Ascending aorta (tissue), 2 donors: ENCODE data around the gene PRAME. TPM values are rescaled to one million over a fixed set of nuclear protein-coding genes. Genes with fewer than 3 reads are reported as not detected.
"Not testable (repeated sequence)": the region's sequence is repeated elsewhere in the genome, so short reads cannot be mapped to it uniquely, and the experiment has no call there.

Experiments used
- DNase-seq, 2 donors: peaks; one replicate each; pipeline ENCODE4 v3.0.0-alpha.2; 2019; ENCODE audit warnings: low spot score in 2 of 2
- H3K27ac ChIP-seq, 2 donors: fragments of 200-600 bp; sonication (generic); one replicate each; pipeline ENCODE4 v1.5.1; 2016 to 2017; ENCODE audit warnings: mild to moderate bottlenecking in 1 of 2
- H3K27me3 ChIP-seq: fragments of 200-600 bp; sonication (generic); one replicate; pipeline ENCODE4 v1.5.1; 2017
- H3K36me3 ChIP-seq, 2 donors: fragments of 200-600 bp; sonication (generic); one replicate each; pipeline ENCODE4 v1.5.1; 2016
- H3K4me1 ChIP-seq, 2 donors: fragments of 200-600 bp; sonication (generic); one replicate each; pipeline ENCODE4 v1.5.1; 2016 to 2017; ENCODE audit warnings: mild to moderate bottlenecking in 1 of 2
- H3K4me3 ChIP-seq, 2 donors: fragments of 200-600 bp; sonication (generic); one replicate each; pipeline ENCODE4 v1.5.1; 2016 to 2017; ENCODE audit warnings: mild to moderate bottlenecking in 1 of 2
- H3K9me3 ChIP-seq, 2 donors: fragments of 200-600 bp; sonication (generic); one replicate each; pipeline ENCODE4 v1.5.1; 2016
- intact Hi-C: fragments of 100-400 bp; cut with DNase I; formaldehyde crosslinking; loops from one replicate; pipeline ENCODE4 v1.15.1; 2023
- total RNA-seq: library from RNA; depleted of rRNA; stranded (reverse); fragments of >200 nt; gene quantifications from one replicate; pipeline ENCODE4 v1.1.0, GENCODE V29; 2016
- TF ChIP-seq, protein P1 (sequence below), 3 experiments: fragments of 200-600 bp in 2 of 3; fragments of 450-650 bp in 1 of 3; sonication (generic) in 2 of 3; IDR thresholded peaks; one replicate each; pipeline ENCODE4 v1.5.1; 2016 to 2019; ENCODE audit warnings: antibody characterized with exemption in 3 of 3, mild to moderate bottlenecking in 1 of 3, moderate library complexity in 1 of 3

PRAME gene
- total RNA-seq, 1 donor from 2014 or later: not detected

DNA sequence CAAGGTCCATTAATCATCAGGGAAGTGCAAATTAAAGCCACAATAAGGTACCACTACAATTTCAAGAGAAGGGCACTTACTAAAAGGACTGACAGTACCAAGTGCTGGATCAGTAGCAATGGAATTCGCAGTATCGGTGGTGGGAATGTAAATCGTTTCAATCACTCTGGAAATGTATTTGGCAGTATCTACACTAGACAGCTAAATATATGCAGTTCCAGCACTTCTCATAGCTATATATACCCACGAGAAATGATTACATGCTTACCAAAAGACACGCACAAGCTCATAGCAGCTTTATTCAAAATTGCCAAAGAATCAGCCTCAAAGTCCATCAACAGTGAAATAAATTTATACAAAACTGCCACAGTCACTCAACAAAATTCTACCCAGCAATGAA lies 46.1 kb downstream of the PRAME start:
- no peak overlapping the region for H3K27ac ChIP-seq
- TF ChIP-seq, protein P1, sequence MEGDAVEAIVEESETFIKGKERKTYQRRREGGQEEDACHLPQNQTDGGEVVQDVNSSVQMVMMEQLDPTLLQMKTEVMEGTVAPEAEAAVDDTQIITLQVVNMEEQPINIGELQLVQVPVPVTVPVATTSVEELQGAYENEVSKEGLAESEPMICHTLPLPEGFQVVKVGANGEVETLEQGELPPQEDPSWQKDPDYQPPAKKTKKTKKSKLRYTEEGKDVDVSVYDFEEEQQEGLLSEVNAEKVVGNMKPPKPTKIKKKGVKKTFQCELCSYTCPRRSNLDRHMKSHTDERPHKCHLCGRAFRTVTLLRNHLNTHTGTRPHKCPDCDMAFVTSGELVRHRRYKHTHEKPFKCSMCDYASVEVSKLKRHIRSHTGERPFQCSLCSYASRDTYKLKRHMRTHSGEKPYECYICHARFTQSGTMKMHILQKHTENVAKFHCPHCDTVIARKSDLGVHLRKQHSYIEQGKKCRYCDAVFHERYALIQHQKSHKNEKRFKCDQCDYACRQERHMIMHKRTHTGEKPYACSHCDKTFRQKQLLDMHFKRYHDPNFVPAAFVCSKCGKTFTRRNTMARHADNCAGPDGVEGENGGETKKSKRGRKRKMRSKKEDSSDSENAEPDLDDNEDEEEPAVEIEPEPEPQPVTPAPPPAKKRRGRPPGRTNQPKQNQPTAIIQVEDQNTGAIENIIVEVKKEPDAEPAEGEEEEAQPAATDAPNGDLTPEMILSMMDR (IDR thresholded peaks at IDR 0.05): no peak
- no peak for DNase-seq
- H3K4me3 ChIP-seq: no peak overlapping the region
- H3K9me3 ChIP-seq: peaks cover 5 to 9% of the 10 kb centered on the region in 2 donors
- no peaks in the 10 kb centered on the region for H3K4me1 ChIP-seq
- H3K36me3 ChIP-seq: no peaks in the 10 kb centered on the region
- no peaks in the 10 kb centered on the region for H3K27me3 ChIP-seq
- intact Hi-C loops: no loop called here

DNA sequence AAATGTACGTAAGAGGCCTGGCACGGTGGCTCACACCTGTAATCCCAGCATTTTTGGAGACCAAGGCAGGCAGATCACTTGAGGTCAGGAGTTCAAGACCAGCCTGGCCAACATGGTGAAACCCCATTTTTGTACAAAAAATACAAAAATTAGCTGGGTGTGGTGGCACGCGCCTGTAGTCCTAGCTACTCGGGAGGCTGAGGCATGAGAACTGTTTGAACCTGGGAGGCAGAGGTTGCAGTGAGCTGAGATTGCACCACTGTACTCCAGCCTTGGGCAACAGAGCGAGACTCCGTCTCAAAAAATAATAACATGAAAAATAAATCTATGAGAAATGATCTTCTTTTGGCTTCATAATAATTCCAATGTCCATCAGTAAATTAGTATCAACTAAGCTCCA lies 48.2 kb downstream of the PRAME start:
- H3K4me1 ChIP-seq, H3K4me3 ChIP-seq, DNase-seq, H3K36me3 ChIP-seq, H3K9me3 ChIP-seq, H3K27ac ChIP-seq, H3K27me3 ChIP-seq, intact Hi-C loops: not testable (repeated sequence)

DNA sequence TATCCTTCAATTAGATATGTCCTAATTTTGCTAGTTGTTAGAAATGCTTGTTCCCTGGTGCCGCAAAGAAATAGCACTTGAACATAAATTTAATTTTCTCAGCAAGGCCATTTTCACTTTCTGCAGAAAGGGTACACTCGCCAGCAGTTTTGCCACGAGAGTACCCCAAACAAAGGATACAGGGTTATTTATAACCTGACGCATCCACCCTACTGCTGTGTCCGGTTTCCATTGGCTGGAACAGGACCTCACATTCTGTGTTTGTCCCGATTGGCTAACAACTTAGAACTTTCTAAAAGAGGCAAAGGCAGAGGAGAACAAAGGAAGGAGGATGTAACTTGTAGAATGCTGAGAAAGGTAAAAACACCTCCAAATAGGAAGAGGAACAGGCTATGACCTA lies 49.2 kb downstream of the PRAME start:
- H3K9me3 ChIP-seq, H3K27me3 ChIP-seq, H3K4me1 ChIP-seq, intact Hi-C loops, H3K36me3 ChIP-seq, H3K27ac ChIP-seq, H3K4me3 ChIP-seq, DNase-seq: not testable (repeated sequence)

DNA sequence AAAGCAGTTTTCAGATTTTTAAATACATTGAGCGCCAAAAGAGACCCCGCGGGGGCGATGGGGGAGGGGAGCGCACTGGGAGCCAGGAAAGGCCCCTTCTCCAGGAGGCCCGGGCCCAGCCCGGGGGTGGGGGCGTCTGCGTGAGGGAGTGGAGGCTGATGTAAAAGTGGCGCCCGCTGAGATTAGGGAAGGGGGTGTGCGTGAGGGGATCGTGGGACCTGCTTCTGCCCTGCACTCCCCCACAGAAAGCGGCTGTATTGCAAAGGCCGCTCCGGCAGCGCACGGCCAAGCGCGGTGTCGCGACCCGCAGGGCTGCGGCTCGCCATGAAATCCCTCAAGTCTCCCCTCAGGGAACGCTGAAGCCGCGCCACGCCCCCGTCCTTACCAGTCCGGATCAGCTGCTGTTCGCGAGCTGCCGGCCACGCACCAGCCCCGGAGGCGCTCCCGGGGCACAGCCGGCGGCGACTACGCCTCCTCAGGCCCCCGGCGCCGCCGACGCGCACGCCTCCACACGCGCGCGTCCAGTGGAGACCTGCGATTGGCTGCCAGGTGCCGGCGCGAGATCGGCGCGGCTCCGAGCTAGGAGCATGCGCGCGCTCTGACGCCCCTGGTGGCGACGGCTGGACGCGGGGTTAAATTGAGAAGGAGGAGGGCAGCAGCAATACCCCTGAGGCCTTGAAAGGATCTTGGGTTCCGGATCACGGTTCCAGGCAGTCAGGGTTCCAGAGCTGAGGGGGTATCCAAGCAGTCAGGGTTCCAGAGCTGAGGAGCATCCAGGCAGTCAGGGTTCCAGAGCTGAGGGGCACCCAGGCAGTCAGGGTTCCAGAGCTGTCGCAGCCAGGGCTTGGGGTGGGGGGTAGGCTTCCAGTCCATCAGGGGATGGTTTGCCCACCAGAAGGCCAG lies 50.5 kb downstream of the PRAME start, which contains the start of gene ZNF280B:
TSS of gene ZNF280B (minus strand) at position 469 of the 903 bp plus-strand sequence. CDS start 19,344 bp downstream, outside the sequence.
- intact Hi-C loops: no loop called here
- no peaks in the 10 kb centered on the region for H3K4me1 ChIP-seq
- H3K36me3 ChIP-seq: no peaks in the 10 kb centered on the region
- no peak within 1 kb of the TSS for H3K27ac ChIP-seq
- H3K9me3 ChIP-seq: peaks cover 5 to 9% of the 10 kb centered on the region in 2 donors
- peak in 1 of 2 donors; percentile 70 for DNase-seq
- H3K4me3 ChIP-seq: peak within 1 kb of the TSS; percentile 37 to 47
- H3K27me3 ChIP-seq: no peaks in the 10 kb centered on the region
- TF ChIP-seq, protein P1 (IDR thresholded peaks at IDR 0.05): peak in 1 of 3 experiments; percentile 16

DNA sequence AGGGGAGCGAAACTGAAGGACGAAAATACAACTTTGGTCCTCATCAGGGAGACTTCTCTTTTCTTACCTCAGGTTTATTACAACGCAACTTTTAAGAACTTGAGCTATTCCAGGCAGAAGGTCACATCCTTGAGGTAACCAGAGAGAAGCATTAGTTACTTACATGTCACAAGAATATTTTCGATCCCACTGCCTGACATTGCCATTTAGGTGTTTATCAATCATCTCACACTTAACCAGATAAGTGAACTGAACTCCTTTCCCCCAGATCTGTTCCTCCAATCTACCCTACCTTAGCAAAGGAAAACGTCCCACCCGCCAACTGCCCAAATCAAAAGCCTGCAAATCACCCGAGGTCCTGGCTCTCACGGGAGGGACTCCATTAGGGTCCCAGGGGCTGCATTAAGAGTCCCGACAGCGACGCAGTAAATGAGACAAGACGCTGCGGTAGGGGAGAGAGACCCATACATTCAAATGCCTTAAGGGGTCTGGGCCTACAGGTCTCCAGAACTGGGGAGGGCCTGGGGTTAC lies 51.3 kb downstream of the PRAME start:
- TF ChIP-seq, protein P1 (IDR thresholded peaks at IDR 0.05): no peak
- H3K36me3 ChIP-seq: no peaks in the 10 kb centered on the region
- H3K4me3 ChIP-seq: peak overlapping the region; percentile 37 to 47
- intact Hi-C loops: no loop called here
- H3K27me3 ChIP-seq: no peaks in the 10 kb centered on the region
- no peaks in the 10 kb centered on the region for H3K4me1 ChIP-seq
- no peak overlapping the region for H3K27ac ChIP-seq
- no peak for DNase-seq
- H3K9me3 ChIP-seq: peaks cover 5 to 9% of the 10 kb centered on the region in 2 donors

DNA sequence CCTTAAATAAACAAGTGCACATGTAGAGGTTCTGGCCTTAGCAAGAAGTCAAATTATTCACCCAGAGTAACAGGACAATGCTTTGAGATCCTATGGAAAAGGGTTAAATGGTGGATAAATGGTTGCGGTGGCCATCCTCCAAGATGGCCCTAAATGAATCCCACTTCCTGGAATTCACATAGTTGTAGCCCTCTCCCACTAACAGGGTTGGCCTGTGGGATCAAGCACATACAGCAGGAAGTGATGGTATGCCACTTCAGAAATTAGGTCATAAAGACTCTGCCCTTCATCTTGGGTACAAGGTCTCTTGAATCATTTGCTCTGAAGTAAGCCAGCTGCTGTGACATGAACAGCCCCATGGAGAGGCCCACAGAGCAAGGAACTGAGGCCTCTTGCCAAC lies 52.3 kb downstream of the PRAME start:
- Histone ChIP-seq H3K36me3 (no peaks in the 10 kb centered on the region), H3K27ac (no peak overlapping the region), H3K4me1 (no peaks in the 10 kb centered on the region), H3K27me3 (no peaks in the 10 kb centered on the region), H3K9me3 (peaks cover 5 to 9% of the 10 kb centered on the region in 2 donors), H3K4me3 (no peak overlapping the region)
- TF ChIP-seq, protein P1 (IDR thresholded peaks at IDR 0.05): no peak
- DNase-seq: no peak
- intact Hi-C loops: no loop called here
